Effector memory CD8-positive, alpha-beta T cell (primary cell): Measurements from ENCODE around the gene CXXC5.

Experiments used
- ATAC-seq: fragments of 150-1000 bp; cut with Tn5 transposase; replicated peaks from 2 replicates; pipeline ENCODE4 v1.10.0; 2021; ENCODE audit warnings: mild to moderate bottlenecking, moderate library complexity
- DNase-seq, 3 experiments: peaks; one replicate each; pipeline ENCODE4 v3.0.0; 2021
- H3K27ac Mint-ChIP-seq, 2 donors: one replicate each; pipeline ENCODE4 v1.8.0; 2022; ENCODE audit warnings: mild to moderate bottlenecking in 2 of 2, mixed read lengths in 2 of 2, moderate library complexity in 2 of 2
- H3K27me3 Mint-ChIP-seq, 2 donors: one replicate each; pipeline ENCODE4 v1.8.0; 2022; ENCODE audit warnings: mixed read lengths in 2 of 2
- H3K36me3 Mint-ChIP-seq: one replicate; pipeline ENCODE4 v1.8.0; 2022; ENCODE audit warnings: mild to moderate bottlenecking, moderate library complexity, mixed read lengths; ENCODE audit not compliant: insufficient read depth
- H3K4me1 Mint-ChIP-seq, 2 donors: one replicate each; pipeline ENCODE4 v1.8.0; 2022; ENCODE audit warnings: low read depth in 2 of 2, mixed read lengths in 2 of 2
- H3K4me3 Mint-ChIP-seq, 2 donors: one replicate each; pipeline ENCODE4 v1.8.0; 2022; ENCODE audit warnings: mild to moderate bottlenecking in 2 of 2, mixed read lengths in 2 of 2, moderate library complexity in 2 of 2
- H3K9me3 Mint-ChIP-seq, 2 donors: one replicate each; pipeline ENCODE4 v1.8.0; 2022; ENCODE audit warnings: mixed read lengths in 2 of 2

CXXC5 gene

DNA sequence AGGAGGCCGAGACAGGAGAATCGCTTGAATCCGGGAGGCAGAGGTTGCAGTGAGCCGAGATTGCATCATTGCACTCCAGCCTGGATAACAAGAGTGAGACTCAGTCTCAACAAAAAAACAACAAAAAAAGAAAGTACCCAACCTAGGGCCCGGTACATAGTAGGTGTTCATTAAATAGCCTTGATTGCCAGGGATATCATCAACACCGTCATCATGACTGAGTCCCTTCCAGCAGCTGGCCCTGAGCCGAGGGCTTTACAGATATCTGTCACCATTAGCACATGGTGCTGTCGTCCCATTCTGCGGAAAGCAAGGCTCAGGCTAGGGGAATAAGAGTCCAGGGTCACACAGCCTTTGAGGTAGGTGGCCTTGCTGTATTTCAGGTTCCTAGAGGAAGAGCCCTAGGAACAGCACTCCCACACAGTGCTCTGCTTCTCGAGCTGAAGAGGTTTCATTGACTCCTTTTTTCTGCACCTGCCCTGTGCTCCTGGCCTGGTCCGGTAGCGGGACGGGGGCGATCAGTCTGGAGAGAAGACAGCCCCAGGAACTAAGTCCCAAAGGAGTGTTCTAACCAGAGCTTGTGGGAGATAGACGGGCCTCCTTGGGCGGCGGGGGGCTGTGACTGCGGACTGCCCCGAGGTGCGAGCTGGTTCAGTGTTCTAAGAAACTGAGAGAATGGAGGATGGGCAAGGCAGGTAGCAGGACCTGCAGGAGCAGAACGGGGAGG is 48.2 kb downstream of the CXXC5 start:
- Mint-ChIP-seq H3K27me3 (peaks cover 6 to 26% of the 10 kb centered on the region in 2 donors), H3K27ac (peak overlapping the region; percentile 56 to 72), H3K4me3 (peak overlapping the region; percentile 73 to 75), H3K9me3 (no peaks in the 10 kb centered on the region), H3K4me1 (peaks cover 9 to 22% of the 10 kb centered on the region in 2 donors), H3K36me3 (no peaks in the 10 kb centered on the region)
- ATAC-seq (no peak), DNase-seq (no peak)

DNA sequence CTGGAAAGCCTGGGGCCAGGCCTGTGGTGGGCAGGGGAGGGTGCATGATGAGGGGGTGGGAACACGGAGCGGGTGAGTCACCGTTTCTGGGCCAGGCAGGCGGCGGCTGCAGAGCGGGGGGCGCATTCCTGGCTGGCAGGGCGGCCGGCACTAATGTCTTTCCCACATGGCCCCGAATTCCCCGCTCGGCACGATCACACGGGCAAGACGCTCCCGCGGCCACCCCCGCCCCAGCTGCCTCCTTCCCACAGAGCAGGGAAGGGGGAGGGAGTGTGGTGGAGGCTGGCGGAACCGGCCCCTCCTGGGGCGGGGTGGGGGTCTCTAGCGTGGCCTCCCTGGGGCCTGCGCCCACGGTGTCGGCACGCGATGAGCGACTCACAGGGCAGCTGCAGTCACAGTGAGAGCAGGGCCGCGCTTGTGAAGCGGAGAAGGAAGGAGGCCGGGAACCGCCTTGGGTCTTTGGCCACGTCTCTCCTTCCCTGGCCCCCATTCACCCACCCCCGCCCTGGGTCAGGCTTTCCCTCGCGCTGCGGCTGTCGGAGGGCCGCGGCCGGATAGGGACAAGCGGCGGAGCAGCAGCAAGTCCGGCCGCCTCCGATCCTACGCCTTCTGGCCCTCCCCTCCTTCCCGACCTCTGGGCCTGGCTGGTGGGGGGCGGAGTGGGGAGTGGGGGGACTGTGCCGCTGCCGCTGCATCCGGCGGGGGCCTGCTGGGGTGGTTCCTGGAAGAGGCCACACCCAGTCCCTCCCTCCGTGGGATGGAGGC is 48.9 kb downstream of the CXXC5 start:
- peaks cover 14 to 25% of the 10 kb centered on the region in 2 donors for H3K4me1 Mint-ChIP-seq
- peak; percentile 43 for ATAC-seq
- DNase-seq, result no peak
- H3K27me3 Mint-ChIP-seq, result peaks cover 6 to 34% of the 10 kb centered on the region in 2 donors
- H3K9me3 Mint-ChIP-seq, result no peaks in the 10 kb centered on the region
- H3K36me3 Mint-ChIP-seq, result no peaks in the 10 kb centered on the region
- peak overlapping the region; percentile 73 to 75 for H3K4me3 Mint-ChIP-seq
- peak overlapping the region; percentile 56 to 72 for H3K27ac Mint-ChIP-seq

DNA sequence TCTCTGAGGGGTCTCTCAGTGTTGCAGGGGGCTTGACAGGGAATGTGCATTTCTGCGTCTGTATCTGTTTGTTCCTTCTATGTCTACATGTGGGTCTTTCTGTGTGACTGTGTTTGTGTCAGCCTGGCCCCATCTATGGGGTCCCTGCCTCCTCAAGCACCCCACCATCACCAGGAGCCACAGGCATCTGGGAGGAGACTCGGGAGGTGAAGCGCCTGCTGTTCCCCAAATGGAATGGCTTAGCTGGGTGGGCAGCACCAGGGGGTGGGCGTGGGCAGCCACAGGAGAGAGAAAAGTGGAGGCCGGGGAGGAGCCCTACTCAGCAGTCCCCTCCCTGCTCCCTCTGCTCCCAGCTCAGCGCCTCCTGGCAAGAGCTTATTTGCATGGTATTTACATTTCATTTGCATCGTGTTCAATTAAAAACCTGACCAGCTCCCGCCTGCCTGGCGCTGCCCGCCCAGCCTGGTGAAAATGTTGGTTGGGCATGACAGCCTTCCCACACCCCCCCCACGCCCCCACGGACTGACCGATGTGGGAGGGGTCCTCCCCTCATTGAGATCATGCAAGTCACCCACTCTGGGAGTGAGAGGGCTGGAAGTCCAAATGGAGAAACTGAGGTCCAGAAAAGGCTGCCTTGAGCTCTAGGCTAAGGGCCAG is 50.5 kb downstream of the CXXC5 start:
- Mint-ChIP-seq H3K36me3 (peaks cover 6% of the 10 kb centered on the region), H3K27me3 (peaks cover 6 to 45% of the 10 kb centered on the region in 2 donors), H3K27ac (no peak overlapping the region), H3K4me1 (peaks cover 16 to 27% of the 10 kb centered on the region in 2 donors), H3K4me3 (peak overlapping the region in 1 of 2 donors; percentile 75), H3K9me3 (no peaks in the 10 kb centered on the region)
- no peak for DNase-seq
- no peak for ATAC-seq

DNA sequence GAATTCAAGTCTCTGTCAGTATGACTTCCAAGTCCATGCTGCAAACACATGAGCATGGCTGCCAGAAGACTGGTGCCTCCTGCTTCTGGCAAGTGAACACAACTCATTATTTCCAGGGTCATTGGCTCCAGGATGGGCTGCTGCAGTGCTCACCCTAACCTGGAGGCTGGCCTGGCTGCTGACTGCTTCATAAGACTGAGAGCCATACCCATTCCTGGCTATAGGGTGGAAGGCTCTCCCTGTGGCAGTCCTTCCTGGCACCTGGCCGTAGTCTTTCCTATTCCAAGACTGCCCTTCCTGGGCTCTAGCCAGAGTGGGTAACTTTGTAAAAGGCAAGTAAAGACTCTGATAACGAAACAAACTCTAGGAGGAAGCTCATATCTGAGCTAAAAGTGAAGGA is 51.2 kb downstream of the CXXC5 start:
- no peak for DNase-seq
- H3K27me3 Mint-ChIP-seq, result peaks cover 6 to 45% of the 10 kb centered on the region in 2 donors
- H3K4me1 Mint-ChIP-seq, result peaks cover 16 to 27% of the 10 kb centered on the region in 2 donors
- peaks cover 6% of the 10 kb centered on the region for H3K36me3 Mint-ChIP-seq
- H3K9me3 Mint-ChIP-seq, result no peaks in the 10 kb centered on the region
- H3K27ac Mint-ChIP-seq, result no peak overlapping the region
- no peak overlapping the region for H3K4me3 Mint-ChIP-seq
- ATAC-seq, result no peak

DNA sequence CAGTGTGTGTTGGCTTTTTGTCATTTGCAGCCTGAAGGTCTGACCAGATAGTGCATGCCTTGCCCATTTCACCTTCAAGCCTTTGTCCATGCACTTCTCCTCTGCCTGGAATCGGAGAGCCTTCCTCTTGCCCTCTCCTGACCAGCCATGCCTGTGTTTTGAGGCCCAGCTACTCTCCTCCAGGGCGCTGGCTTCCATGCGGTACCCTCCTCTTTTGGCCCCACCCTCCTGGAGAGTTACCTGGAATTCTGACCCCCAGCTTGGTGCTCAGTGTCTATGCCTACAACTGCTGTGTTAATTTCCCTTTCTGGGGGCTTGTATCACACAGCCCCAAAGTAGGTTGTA is 52.5 kb downstream of the CXXC5 start:
- Mint-ChIP-seq H3K4me3 (no peak overlapping the region), H3K27me3 (peaks cover 6 to 45% of the 10 kb centered on the region in 2 donors), H3K9me3 (no peaks in the 10 kb centered on the region), H3K36me3 (peaks cover 6% of the 10 kb centered on the region), H3K27ac (no peak overlapping the region), H3K4me1 (peaks cover 20 to 30% of the 10 kb centered on the region in 2 donors)
- ATAC-seq, result no peak
- no peak for DNase-seq

DNA sequence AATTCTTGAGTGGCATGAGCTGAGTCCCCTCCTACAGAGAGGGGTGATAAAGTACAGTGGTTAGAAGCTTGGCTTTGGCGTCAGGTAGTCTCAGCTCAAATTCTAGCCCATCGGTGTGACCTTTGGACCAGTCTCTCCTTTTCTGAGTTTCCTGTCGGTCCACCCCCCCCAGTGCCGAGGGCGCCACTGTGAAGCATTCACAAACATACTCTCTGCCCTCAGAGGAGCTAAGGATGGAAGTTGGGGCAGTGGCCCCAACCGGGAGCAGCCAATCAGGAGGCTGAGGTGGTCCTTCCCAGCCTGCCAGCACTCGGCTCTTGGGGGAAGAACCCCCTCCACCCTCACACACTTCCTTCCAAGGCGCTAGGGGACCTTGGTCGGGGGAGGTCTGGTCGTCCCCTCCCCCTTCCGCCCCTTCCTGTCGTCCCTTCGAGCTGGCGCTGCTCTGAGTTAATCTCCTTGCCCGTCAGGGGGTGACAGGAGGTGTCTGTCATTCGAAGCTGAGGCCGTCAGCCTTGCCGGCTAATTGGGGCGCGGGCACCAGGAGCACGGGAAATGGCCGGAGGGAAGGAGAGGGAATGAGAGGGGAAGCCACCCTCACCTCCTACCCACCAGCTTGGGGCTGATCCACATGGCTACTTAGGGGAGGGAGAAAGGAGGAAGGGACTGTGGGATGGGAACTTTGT is 53.0 kb downstream of the CXXC5 start:
- Mint-ChIP-seq H3K36me3 (peaks cover 6% of the 10 kb centered on the region), H3K9me3 (no peaks in the 10 kb centered on the region), H3K4me1 (peaks cover 24 to 30% of the 10 kb centered on the region in 2 donors), H3K27ac (peak overlapping the region; percentile 44 to 59), H3K4me3 (peak overlapping the region; percentile 33), H3K27me3 (peaks cover 6 to 43% of the 10 kb centered on the region in 2 donors)
- DNase-seq, result no peak
- peak; percentile 14 for ATAC-seq

DNA sequence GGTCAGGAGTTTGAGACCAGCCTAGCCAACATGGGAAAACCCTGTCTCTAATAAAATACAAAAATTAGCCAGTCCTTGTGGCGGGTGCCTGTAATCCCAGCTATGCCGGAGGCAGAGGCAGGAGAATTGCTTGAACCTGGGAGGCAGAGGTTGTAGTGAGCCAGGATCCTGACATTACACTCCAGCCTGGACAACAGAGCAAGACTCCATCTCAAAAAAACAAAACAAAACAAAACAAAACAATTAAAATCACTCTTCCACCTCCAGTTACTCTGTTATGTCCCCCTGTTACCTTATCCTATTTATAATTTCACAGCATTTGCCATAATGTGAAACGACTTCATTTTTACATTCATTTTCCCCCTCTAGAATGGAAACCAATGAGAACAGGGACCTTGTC is 54.4 kb downstream of the CXXC5 start:
- ATAC-seq (no peak), DNase-seq (no peak)
- no peaks in the 10 kb centered on the region for H3K9me3 Mint-ChIP-seq
- no peak overlapping the region for H3K4me3 Mint-ChIP-seq
- H3K36me3 Mint-ChIP-seq, result peaks cover 6% of the 10 kb centered on the region
- H3K27ac Mint-ChIP-seq, result peak overlapping the region in 1 of 2 donors; percentile 59
- peaks cover 0 to 34% of the 10 kb centered on the region in 2 donors for H3K27me3 Mint-ChIP-seq
- peaks cover 18 to 24% of the 10 kb centered on the region in 2 donors for H3K4me1 Mint-ChIP-seq

DNA sequence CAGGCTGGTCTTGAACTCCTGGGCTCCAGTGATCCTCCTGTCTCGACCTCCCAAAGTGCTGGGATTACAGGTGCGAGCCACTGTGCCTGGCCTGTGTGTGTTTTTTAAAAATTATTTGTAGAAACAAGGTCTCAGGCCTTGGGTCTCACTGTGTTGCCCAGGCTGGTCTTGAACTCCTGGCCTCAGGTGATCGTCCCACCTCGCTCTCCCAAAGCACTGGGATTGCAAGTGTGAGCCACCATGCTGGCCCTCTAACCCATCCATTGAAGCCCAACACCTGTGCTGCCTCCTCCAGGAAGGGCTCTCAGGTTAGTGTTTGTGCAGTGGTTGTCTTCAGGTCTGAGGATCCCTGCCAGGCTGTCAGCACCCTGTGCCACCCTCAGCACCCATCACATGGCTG is 56.6 kb downstream of the CXXC5 start:
- H3K9me3 Mint-ChIP-seq, result no peaks in the 10 kb centered on the region
- no peak for ATAC-seq
- DNase-seq, result no peak
- no peak overlapping the region for H3K4me3 Mint-ChIP-seq
- H3K4me1 Mint-ChIP-seq, result peaks cover 23 to 26% of the 10 kb centered on the region in 2 donors
- H3K36me3 Mint-ChIP-seq, result peaks cover 6% of the 10 kb centered on the region
- no peak overlapping the region for H3K27ac Mint-ChIP-seq
- peaks cover 0 to 21% of the 10 kb centered on the region in 2 donors for H3K27me3 Mint-ChIP-seq

DNA sequence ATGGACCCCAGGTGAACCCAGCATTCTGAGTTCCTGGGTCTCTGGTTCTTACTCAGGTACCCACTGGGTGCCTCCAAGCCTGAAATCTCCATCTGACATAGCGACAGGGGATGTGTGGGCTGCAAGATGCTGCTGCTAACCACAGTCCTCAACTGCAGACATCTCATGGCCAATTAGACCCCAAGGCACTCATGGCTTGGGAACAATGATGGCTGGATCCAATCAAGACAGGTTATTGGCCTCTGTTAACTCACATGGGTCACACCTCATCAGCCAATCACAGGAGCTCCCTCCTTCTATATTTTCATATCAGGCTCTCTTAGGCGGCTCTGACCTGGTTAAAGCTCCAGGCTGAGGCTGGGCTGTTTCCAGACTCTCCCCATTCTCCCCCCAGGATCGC is 57.0 kb downstream of the CXXC5 start:
- ATAC-seq (no peak), DNase-seq (no peak)
- Mint-ChIP-seq H3K9me3 (no peaks in the 10 kb centered on the region), H3K36me3 (peaks cover 8% of the 10 kb centered on the region), H3K4me1 (peaks cover 25 to 28% of the 10 kb centered on the region in 2 donors), H3K27me3 (peaks cover 0 to 21% of the 10 kb centered on the region in 2 donors), H3K27ac (peak overlapping the region in 1 of 2 donors; percentile 62), H3K4me3 (no peak overlapping the region)

DNA sequence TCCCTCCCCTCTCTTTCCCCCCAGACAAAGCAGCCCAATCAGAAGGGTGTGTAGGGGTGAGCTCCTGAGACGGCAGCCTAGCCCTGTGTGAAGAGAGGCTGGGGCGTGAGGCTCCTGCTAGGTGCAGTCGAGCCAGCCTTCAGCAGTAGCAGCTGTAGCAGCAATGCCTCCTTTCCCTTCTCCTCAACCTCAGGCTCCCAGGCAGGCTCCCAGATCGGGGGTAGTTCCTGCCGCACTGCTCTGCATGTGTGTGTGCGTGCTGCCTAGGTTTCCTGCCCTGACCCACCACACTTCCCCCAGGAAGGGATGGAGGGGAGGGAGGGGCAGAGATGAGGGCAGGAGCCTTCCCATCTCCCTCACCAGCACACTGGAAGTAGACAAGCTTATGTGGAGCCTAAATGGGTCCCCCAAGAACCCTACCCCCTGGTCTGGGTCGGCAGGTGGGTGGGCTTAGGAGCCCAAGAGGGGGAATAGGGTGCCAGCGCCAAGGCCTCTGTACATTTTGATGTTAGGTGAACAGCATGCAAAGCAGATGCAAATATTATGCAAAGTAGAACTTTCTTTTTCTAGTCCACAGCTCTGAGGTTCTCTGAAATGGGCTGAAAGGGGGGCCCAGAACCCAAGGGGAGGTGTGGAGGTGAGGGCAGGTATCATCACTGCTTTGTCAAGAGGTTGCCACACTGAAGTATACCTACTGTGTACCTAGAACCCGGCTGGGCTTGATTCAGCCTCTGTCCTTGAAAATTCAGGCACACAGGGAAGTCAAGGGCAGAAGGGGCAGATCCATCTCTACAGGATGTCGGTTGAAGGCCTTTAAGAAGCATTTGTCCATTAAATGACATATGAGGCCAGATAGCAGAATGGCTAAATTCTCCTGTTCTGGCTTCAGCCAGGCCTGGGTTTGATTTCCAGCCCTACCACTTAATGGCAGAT is 57.8 kb downstream of the CXXC5 start:
- DNase-seq, result no peak
- peaks cover 0 to 21% of the 10 kb centered on the region in 2 donors for H3K27me3 Mint-ChIP-seq
- peak overlapping the region; percentile 62 to 85 for H3K27ac Mint-ChIP-seq
- no peaks in the 10 kb centered on the region for H3K9me3 Mint-ChIP-seq
- no peak for ATAC-seq
- H3K36me3 Mint-ChIP-seq, result peaks cover 15% of the 10 kb centered on the region
- H3K4me1 Mint-ChIP-seq, result peaks cover 29 to 30% of the 10 kb centered on the region in 2 donors
- H3K4me3 Mint-ChIP-seq, result no peak overlapping the region

DNA sequence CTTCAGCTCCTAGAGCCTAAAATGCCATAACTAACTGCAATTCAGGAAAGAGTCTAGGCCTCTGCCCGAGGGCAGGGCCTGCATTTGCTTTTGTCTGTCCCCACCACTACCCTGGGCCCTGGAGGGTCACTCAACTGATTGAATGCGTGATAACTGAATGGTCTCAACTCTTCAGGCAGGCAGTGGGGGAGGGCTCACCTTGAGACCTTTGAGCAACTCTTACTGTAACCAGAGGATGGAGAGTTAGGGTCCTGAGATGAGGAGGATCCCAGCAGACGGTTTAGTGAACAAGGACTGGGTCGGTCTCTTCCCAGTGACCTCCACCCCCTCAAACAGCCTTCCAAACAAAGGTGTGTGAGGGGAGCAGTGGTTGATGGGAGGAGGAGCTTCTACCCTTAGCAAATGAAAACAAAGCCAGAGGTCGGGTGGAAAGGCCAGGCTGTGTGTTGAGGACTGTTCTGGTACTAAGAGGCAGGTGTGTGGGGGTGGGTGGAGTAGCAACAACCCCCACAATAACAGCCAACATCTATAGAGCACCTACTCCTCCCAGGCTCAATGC is 59.4 kb downstream of the CXXC5 start:
- Mint-ChIP-seq H3K4me3 (no peak overlapping the region), H3K27me3 (peaks cover 0 to 6% of the 10 kb centered on the region in 2 donors), H3K36me3 (peaks cover 20% of the 10 kb centered on the region), H3K9me3 (no peaks in the 10 kb centered on the region), H3K4me1 (peaks cover 24 to 27% of the 10 kb centered on the region in 2 donors), H3K27ac (peak overlapping the region; percentile 54 to 86)
- no peak for ATAC-seq
- DNase-seq, result no peak

DNA sequence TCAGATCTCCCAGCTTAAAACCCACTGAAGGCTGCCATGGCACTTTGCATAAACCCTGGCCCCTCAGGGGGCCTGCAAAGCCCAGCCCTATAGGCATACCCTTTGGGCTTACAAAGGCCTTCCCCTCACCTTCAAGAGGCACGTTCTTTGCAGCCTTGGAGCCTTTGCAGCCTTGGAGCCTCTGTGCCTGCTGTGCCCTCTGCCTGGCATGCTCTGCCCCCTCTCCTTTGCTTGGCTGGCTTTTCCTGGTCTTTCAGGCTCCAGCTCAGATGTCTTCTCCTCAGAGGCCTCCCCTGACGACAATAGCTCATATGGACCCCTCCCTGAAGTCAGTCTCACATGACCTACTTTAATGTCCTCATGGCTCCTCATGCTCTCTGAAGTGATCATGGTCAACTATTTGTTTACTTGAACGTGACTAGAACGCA is 60.3 kb downstream of the CXXC5 start:
- DNase-seq, result no peak
- H3K27me3 Mint-ChIP-seq, result no peaks in the 10 kb centered on the region
- H3K4me1 Mint-ChIP-seq, result peaks cover 33% of the 10 kb centered on the region in 2 donors
- H3K4me3 Mint-ChIP-seq, result no peak overlapping the region
- no peaks in the 10 kb centered on the region for H3K9me3 Mint-ChIP-seq
- peak overlapping the region; percentile 54 to 86 for H3K27ac Mint-ChIP-seq
- no peak for ATAC-seq
- H3K36me3 Mint-ChIP-seq, result peaks cover 14% of the 10 kb centered on the region
